ENCODE measurements around the gene NANOS3. TPM values are rescaled to one million over a fixed set of nuclear protein-coding genes. Genes with fewer than 3 reads are reported as not detected.

The NANOS3 gene
- total RNA-seq, 2 donors from 2014 or later = 0.64 TPM; not detected in 1

DNA sequence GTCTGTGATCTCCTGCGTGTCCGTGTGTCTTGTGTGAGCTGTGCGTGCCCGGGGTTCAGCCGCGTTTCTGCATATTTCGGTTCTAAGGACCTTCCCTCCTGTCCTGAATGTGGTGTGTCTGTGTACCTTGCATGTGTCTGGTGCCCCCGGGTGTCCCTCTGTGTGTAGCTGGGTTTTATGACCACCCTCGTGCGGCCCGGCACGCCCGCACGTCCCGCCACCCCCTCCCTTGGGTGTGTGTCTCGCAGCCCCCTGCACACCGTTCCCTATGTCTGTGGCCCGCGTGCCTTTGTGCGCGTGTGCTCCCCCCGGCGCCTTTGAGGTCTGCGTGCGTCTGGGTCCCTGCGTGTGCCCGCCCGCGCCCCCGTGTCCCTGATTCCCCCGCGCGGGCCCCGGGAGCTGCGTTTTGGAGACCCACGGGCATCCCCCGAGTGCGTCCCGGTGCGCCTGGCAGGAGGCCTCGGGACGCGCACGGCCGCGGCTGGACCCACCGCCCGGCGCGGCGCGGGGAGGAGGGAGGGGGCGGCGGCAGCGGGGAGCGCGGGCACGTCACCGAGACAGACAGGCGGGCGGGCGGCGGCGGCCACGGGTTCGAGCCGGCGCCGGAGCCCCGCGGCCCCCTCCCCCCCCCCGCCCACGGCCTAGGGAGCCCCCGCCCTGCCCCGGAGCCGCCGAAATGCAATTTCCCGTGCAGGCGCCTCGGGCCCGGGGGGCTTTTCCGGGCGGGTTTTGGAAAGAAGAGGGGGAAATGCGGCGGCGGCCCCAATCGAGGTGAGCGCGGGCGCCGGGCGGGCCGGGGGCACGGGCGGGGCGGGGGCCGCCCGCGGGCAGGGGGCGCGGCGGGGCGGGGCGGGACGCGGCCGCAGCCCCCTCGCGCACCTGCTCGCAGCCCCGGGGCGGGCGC is 12.0 kb upstream of the NANOS3 start:
- no peaks in the 10 kb centered on the region for H3K36me3 ChIP-seq (ENCODE audit: control insufficient read depth, insufficient read depth, low read length)
- Mint-ChIP-seq H3K4me1 (peaks cover 10% of the 10 kb centered on the region), H3K4me3 (peak overlapping the region; percentile 48), H3K27me3 (ENCODE audit: insufficient read depth) (peaks cover 51% of the 10 kb centered on the region), H3K27ac (no peak overlapping the region), H3K9me3 (no peaks in the 10 kb centered on the region), H3K36me3 (ENCODE audit: low read depth) (no peaks in the 10 kb centered on the region)
- H3K27ac ChIP-seq (ENCODE audit: low read depth, low read length) = no peak overlapping the region
- TF ChIP-seq CTCF (conservative IDR thresholded peaks at IDR 0.05) = no peak
- no peaks in the 10 kb centered on the region for H3K9me3 ChIP-seq (ENCODE audit: control insufficient read depth, low read length)
- H3K4me1 ChIP-seq (ENCODE audit: control insufficient read depth, insufficient read depth, low read length) = no peaks in the 10 kb centered on the region
- H3K27me3 ChIP-seq (ENCODE audit: control insufficient read depth, insufficient read depth, low read length, poor library complexity, severe bottlenecking) = peaks cover 49% of the 10 kb centered on the region
- WGBS, 2 experiments (ENCODE audit: insufficient coverage in 1 of 2, insufficient read length in 1 of 2) = 24 to 65% methylated on average over 7 to 70 of the region's 113 CpGs
- H3K4me3 ChIP-seq (ENCODE audit: low read length) = no peak overlapping the region
- no peak overlapping the region for H3K9ac ChIP-seq (ENCODE audit: extremely low read depth, low read length, poor library complexity, severe bottlenecking)
- DNase-seq = no peak

- Histone ChIP-seq H3K27ac (ENCODE audit: low read depth, low read length) (peak overlapping the region; percentile 44), H3K9ac (ENCODE audit: extremely low read depth, low read length, poor library complexity, severe bottlenecking) (no peak overlapping the region), H3K4me3 (ENCODE audit: low read length) (peak overlapping the region; percentile 40), H3K36me3 (ENCODE audit: control insufficient read depth, insufficient read depth, low read length) (no peaks in the 10 kb centered on the region), H3K4me1 (ENCODE audit: control insufficient read depth, insufficient read depth, low read length) (no peaks in the 10 kb centered on the region), H3K9me3 (ENCODE audit: control insufficient read depth, low read length) (no peaks in the 10 kb centered on the region), H3K27me3 (ENCODE audit: control insufficient read depth, insufficient read depth, low read length, poor library complexity, severe bottlenecking) (peaks cover 49% of the 10 kb centered on the region)
- H3K4me1 Mint-ChIP-seq = peaks cover 10% of the 10 kb centered on the region
- no peaks in the 10 kb centered on the region for H3K36me3 Mint-ChIP-seq (ENCODE audit: low read depth)
- TF ChIP-seq CTCF (conservative IDR thresholded peaks at IDR 0.05) = peak; percentile 24
- 5 to 18% methylated on average over 13 to 82 of the region's 82 CpGs for WGBS, 2 experiments (ENCODE audit: insufficient coverage in 1 of 2, insufficient read length in 1 of 2)
- H3K4me3 Mint-ChIP-seq = peak overlapping the region; percentile 48
- H3K27me3 Mint-ChIP-seq (ENCODE audit: insufficient read depth) = peaks cover 58% of the 10 kb centered on the region
- no peaks in the 10 kb centered on the region for H3K9me3 Mint-ChIP-seq
- no peak overlapping the region for H3K27ac Mint-ChIP-seq
- no peak for DNase-seq
These were observed 11.1 kb upstream of the NANOS3 start for GRCh38 chr19:13865571-13866462.

- no peak for DNase-seq
- peaks cover 49% of the 10 kb centered on the region for H3K27me3 ChIP-seq (ENCODE audit: control insufficient read depth, insufficient read depth, low read length, poor library complexity, severe bottlenecking)
- H3K27me3 Mint-ChIP-seq (ENCODE audit: insufficient read depth) = peaks cover 66% of the 10 kb centered on the region
- WGBS, 2 experiments (ENCODE audit: insufficient coverage in 1 of 2, insufficient read length in 1 of 2) = 80 to 83% methylated on average over 11 to 15 of the region's 15 CpGs
- no peaks in the 10 kb centered on the region for H3K4me1 ChIP-seq (ENCODE audit: control insufficient read depth, insufficient read depth, low read length)
- peak overlapping the region; percentile 48 for H3K4me3 Mint-ChIP-seq
- H3K9me3 ChIP-seq (ENCODE audit: control insufficient read depth, low read length) = no peaks in the 10 kb centered on the region
- H3K9ac ChIP-seq (ENCODE audit: extremely low read depth, low read length, poor library complexity, severe bottlenecking) = no peak overlapping the region
- H3K36me3 Mint-ChIP-seq (ENCODE audit: low read depth) = no peaks in the 10 kb centered on the region
- H3K27ac Mint-ChIP-seq = no peak overlapping the region
- peak overlapping the region; percentile 40 for H3K4me3 ChIP-seq (ENCODE audit: low read length)
- peaks cover 9% of the 10 kb centered on the region for H3K4me1 Mint-ChIP-seq
- no peak for TF ChIP-seq CTCF (conservative IDR thresholded peaks at IDR 0.05)
- H3K9me3 Mint-ChIP-seq = no peaks in the 10 kb centered on the region
- no peaks in the 10 kb centered on the region for H3K36me3 ChIP-seq (ENCODE audit: control insufficient read depth, insufficient read depth, low read length)
- no peak overlapping the region for H3K27ac ChIP-seq (ENCODE audit: low read depth, low read length)
These were observed 10.4 kb upstream of the NANOS3 start for GRCh38 chr19:13866463-13867046.

Measured in endodermal cell (in vitro differentiated cells).